AG04450 (cell line): ENCODE data around the gene STK4. TPM values are rescaled to one million over a fixed set of nuclear protein-coding genes. Genes with fewer than 3 reads are reported as not detected.

ENCODE experiments used
- CTCF ChIA-PET: fragments of 300-600, 350-600 bp; formaldehyde crosslinking; extraction: SDS; loops from one replicate; lab custom pipeline; 2022; ENCODE audit warnings: antibody characterized with exemption, inconsistent platforms; lab: Charles Lee
- POLR2A ChIA-PET: fragments of 350-600 bp; formaldehyde crosslinking; extraction: SDS; loops from one replicate; lab custom pipeline; 2021; ENCODE audit warnings: antibody characterized with exemption, inconsistent platforms; lab: Yijun Ruan, JAX
- DNase-seq: peaks from one replicate; pipeline ENCODE4 v3.0.0-alpha.2; 2011; ENCODE audit warnings: low read depth, low spot score
- H3K27ac ChIP-seq: one replicate; pipeline ENCODE4 v1.5.1; 2012; ENCODE audit warnings: low read depth, low read length, control low read depth
- H3K27me3 ChIP-seq: one replicate; pipeline ENCODE4 v1.6.0; 2012; ENCODE audit warnings: low read length; ENCODE audit not compliant: control insufficient read depth, insufficient read depth
- H3K4me3 ChIP-seq: 2 replicates; pipeline ENCODE4 v1.5.1; 2011; ENCODE audit warnings: mild to moderate bottlenecking, low read depth, low read length, control low read depth
- H3K9me3 ChIP-seq: 2 replicates; pipeline ENCODE4 v1.5.1; 2012; ENCODE audit warnings: low read length; ENCODE audit not compliant: control insufficient read depth, insufficient read depth
- CTCF ChIP-seq: IDR thresholded peaks from 2 replicates; pipeline ENCODE4 v1.5.1; 2011; ENCODE audit warnings: low read depth, low read length, control low read depth, inconsistent platforms
- polyA plus RNA-seq: library from polyadenylated mRNA; depleted of rRNA; stranded (reverse); fragments of >200 nt; gene quantifications from 2 replicates; pipeline ENCODE4 v1.2.3, GENCODE V29; 2011

Gene STK4
- polyA plus RNA-seq, 1 experiment: 25.1 TPM

GRCh38 chr20:44976698-44977097, 10.4 kb downstream of the STK4 start:
- no peak for DNase-seq
- Histone ChIP-seq H3K27me3 (no peaks in the 10 kb centered on the region), H3K4me3 (no peak overlapping the region), H3K9me3 (no peaks in the 10 kb centered on the region), H3K27ac (no peak overlapping the region)
- no peak for TF ChIP-seq CTCF
- CTCF ChIA-PET: no interaction called here
- POLR2A ChIA-PET: no interaction called here

DNA sequence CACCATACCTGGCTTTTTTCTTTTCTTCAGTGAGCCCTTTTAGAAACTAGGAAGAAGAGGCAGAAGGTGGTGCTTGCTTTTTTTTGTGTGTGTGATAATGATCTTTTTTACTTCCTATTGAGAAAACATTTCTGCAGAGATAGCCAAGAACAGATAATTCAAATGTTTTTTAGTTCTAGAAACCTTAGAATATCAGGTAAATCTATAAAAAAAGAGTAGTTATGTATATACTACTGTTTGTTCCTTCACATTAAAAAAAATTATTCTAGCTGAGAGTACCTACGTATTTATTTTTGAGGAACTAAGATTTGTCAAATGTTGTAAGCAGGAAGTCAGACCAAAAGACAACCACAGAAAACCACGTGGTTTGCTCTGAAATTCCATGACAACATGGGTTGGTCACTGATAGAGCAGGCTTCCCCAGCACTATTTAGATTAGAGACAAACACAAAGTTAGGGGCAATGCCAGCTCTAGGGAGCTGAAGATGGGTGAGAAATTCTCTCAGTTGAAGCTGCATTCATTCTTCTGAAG, 12.8 kb downstream of the STK4 start:
- no peak overlapping the region for H3K4me3 ChIP-seq
- H3K27ac ChIP-seq: no peak overlapping the region
- POLR2A ChIA-PET: no interaction called here
- no peaks in the 10 kb centered on the region for H3K27me3 ChIP-seq
- no peaks in the 10 kb centered on the region for H3K9me3 ChIP-seq
- CTCF ChIA-PET: interaction anchor here (0.6 to 2.6 kb wide), 9 partner anchors 13 to 315 kb away, joined by 3 to 15 read pairs (median 5); partner anchors contain the start of gene STK4
- no peak for TF ChIP-seq CTCF
- DNase-seq: no peak

GRCh38 chr20:44981736-44982406, 15.6 kb downstream of the STK4 start:
- POLR2A ChIA-PET: no interaction called here
- no peak for TF ChIP-seq CTCF
- no peak for DNase-seq
- CTCF ChIA-PET: interaction anchor here (0.6 to 1.0 kb wide), 3 partner anchors 111 to 339 kb away, joined by 3 to 4 read pairs (median 4); no protein-coding TSS in a partner anchor
- Histone ChIP-seq H3K27ac (no peak overlapping the region), H3K9me3 (no peaks in the 10 kb centered on the region), H3K4me3 (no peak overlapping the region), H3K27me3 (no peaks in the 10 kb centered on the region)

- H3K27ac ChIP-seq: no peak overlapping the region
- POLR2A ChIA-PET: no interaction called here
- DNase-seq: no peak
- no peak for TF ChIP-seq CTCF
- no peak overlapping the region for H3K4me3 ChIP-seq
- H3K27me3 ChIP-seq: no peaks in the 10 kb centered on the region
- CTCF ChIA-PET: no interaction called here
- no peaks in the 10 kb centered on the region for H3K9me3 ChIP-seq
These were observed 16.9 kb downstream of the STK4 start for GRCh38 chr20:44983093-44983674.

DNA sequence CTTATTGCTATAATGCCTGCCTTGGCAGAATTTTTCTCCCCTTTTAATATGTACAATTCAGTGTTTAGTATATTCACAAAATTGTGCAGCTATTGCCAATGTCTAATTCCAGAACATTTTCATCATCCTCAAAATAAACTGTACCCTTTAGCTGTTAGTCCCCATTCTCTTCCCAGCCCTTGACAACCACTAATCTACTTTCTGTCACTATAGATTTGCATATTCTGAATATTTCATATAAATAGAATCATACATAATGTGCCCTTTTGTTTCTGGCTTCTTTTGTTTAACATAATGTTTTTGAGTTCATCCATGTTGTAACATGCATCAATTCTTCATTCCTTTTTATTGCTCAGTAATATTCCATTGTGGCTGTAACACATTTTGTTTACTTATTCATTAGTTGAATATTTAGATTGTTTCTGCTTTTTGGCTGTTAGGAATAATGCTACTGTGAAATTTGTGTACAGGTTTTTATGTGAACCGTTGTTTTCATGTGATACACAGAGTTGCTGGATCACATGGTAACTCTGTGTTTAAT, 22.4 kb downstream of the STK4 start:
- ChIA-PET CTCF (interaction anchor here (1.7 kb wide), 1 partner anchor 22 kb away, joined by 5 read pairs; no protein-coding TSS in a partner anchor), POLR2A (no interaction called here)
- Histone ChIP-seq H3K27me3 (no peaks in the 10 kb centered on the region), H3K27ac (no peak overlapping the region), H3K9me3 (no peaks in the 10 kb centered on the region), H3K4me3 (no peak overlapping the region)
- TF ChIP-seq CTCF: no peak
- no peak for DNase-seq
